Liver (tissue), 9 donors: ENCODE results near the gene NLRP2B. TPM values are rescaled to one million over a fixed set of nuclear protein-coding genes. Genes with fewer than 3 reads are reported as not detected.

ENCODE experiments used
- DNase-seq: peaks from one replicate; pipeline ENCODE4 v3.0.0-alpha.2; 2017; ENCODE audit warnings: low spot score
- H3K27ac ChIP-seq, 2 donors: one replicate each; pipeline ENCODE4 v1.7.0; 2013; ENCODE audit warnings: inconsistent platforms in 2 of 2, low read length in 2 of 2, control low read depth in 1 of 2, low read depth in 1 of 2, mild to moderate bottlenecking in 1 of 2
- H3K27me3 ChIP-seq, 4 donors: one replicate each; pipeline versions ENCODE4 v1.6.1 to v1.7.0; 2013; ENCODE audit warnings: low read length in 3 of 4, inconsistent platforms in 1 of 4, mild to moderate bottlenecking in 1 of 4, moderate library complexity in 1 of 4; ENCODE audit not compliant: control insufficient read depth in 4 of 4, insufficient read depth in 4 of 4
- H3K36me3 ChIP-seq, 4 donors: one replicate each; pipeline versions ENCODE4 v1.6.1 to v1.7.0; 2013; ENCODE audit warnings: low read length in 3 of 4, mild to moderate bottlenecking in 3 of 4, low read depth in 1 of 4, moderate library complexity in 1 of 4; ENCODE audit not compliant: control insufficient read depth in 4 of 4, insufficient read depth in 3 of 4
- H3K4me1 ChIP-seq, 4 donors: one replicate each; pipeline versions ENCODE4 v1.6.1 to v1.7.0; 2013; ENCODE audit warnings: low read length in 3 of 4, mild to moderate bottlenecking in 3 of 4, moderate library complexity in 1 of 4; ENCODE audit not compliant: control insufficient read depth in 4 of 4, insufficient read depth in 4 of 4
- H3K4me3 ChIP-seq, 3 donors: one replicate each; pipeline versions ENCODE4 v1.6.1 to v1.7.0; 2013; ENCODE audit warnings: low read length in 3 of 3, control low read depth in 1 of 3, low read depth in 1 of 3, mild to moderate bottlenecking in 1 of 3
- H3K9ac ChIP-seq, 2 donors: one replicate each; pipeline ENCODE4 v1.7.0; 2013; ENCODE audit warnings: low read length in 2 of 2, mild to moderate bottlenecking in 2 of 2, moderate library complexity in 2 of 2, control low read depth in 1 of 2, low read depth in 1 of 2
- H3K9me3 ChIP-seq, 4 donors: one replicate each; pipeline versions ENCODE4 v1.6.1 to v1.7.0; 2013; ENCODE audit warnings: low read length in 3 of 4; ENCODE audit not compliant: control insufficient read depth in 4 of 4
- CTCF ChIP-seq: fragments of 150-350 bp; IDR thresholded peaks from 2 replicates; pipeline ENCODE4 v1.5.1; 2017; ENCODE audit warnings: improper control_type of control experiment, low read depth, low read length; ENCODE audit not compliant: missing input control
- EGR1 ChIP-seq, 2 donors: IDR thresholded peaks; 2 replicates each; pipeline ENCODE4 v1.6.1; 2016 to 2018; ENCODE audit warnings: antibody characterized with exemption in 2 of 2, low read depth in 2 of 2
- FOXA1 ChIP-seq: IDR thresholded peaks from 2 replicates; pipeline ENCODE4 v1.6.1; 2016; ENCODE audit warnings: antibody characterized with exemption
- FOXA2 ChIP-seq: IDR thresholded peaks from 2 replicates; pipeline ENCODE4 v1.6.1; 2016; ENCODE audit warnings: antibody characterized with exemption
- GABPA ChIP-seq, 2 donors: IDR thresholded peaks in 1 of 2; conservative IDR thresholded peaks in 1 of 2; 2 replicates each; pipeline ENCODE4 v1.6.1; 2016; ENCODE audit warnings: antibody characterized with exemption in 2 of 2, mild to moderate bottlenecking in 1 of 2, moderate library complexity in 1 of 2
- HNF4G ChIP-seq: IDR thresholded peaks from 2 replicates; pipeline ENCODE4 v1.6.1; 2016; ENCODE audit warnings: antibody characterized with exemption
- JUND ChIP-seq, 2 donors: IDR thresholded peaks; 2 replicates each; pipeline ENCODE4 v1.6.1; 2016; ENCODE audit warnings: antibody characterized with exemption in 2 of 2
- MAX ChIP-seq: IDR thresholded peaks from 2 replicates; pipeline ENCODE4 v1.6.1; 2016; ENCODE audit warnings: antibody characterized with exemption
- NR2F2 ChIP-seq: IDR thresholded peaks from 2 replicates; pipeline ENCODE4 v1.6.1; 2016; ENCODE audit warnings: antibody characterized with exemption
- RAD21 ChIP-seq, 2 donors: IDR thresholded peaks; 2 replicates each; pipeline ENCODE4 v1.6.1; 2016; ENCODE audit warnings: antibody characterized with exemption in 2 of 2, mild to moderate bottlenecking in 2 of 2
- REST ChIP-seq: IDR thresholded peaks from 2 replicates; pipeline ENCODE4 v1.6.1; 2016; ENCODE audit warnings: antibody characterized with exemption, mild to moderate bottlenecking
- RXRA ChIP-seq, 2 donors: IDR thresholded peaks; 2 replicates each; pipeline ENCODE4 v1.6.1; 2017 to 2018; ENCODE audit warnings: antibody characterized with exemption in 2 of 2, mild to moderate bottlenecking in 1 of 2
- SP1 ChIP-seq: IDR thresholded peaks from 2 replicates; pipeline ENCODE4 v1.6.1; 2018; ENCODE audit warnings: antibody characterized with exemption, mild to moderate bottlenecking
- YY1 ChIP-seq: IDR thresholded peaks from 2 replicates; pipeline ENCODE4 v1.6.1; 2016; ENCODE audit warnings: antibody characterized with exemption, mild to moderate bottlenecking
- WGBS: extraction: QIAGEN DNeasy Blood & Tissue Kit; methylation state at CpG from one replicate; pipeline ENCODE4 v1.1.7; 2013; 5-methylcytosine and 5-hydroxymethylcytosine counted together
- polyA plus RNA-seq, 2 donors: library from polyadenylated mRNA; stranded (reverse) in 1 of 2; unstranded in 1 of 2; fragments of 200-250 nt in 1 of 2; fragments of >200 nt in 1 of 2; fragmentation: Nextera tagmentation in 1 of 2; extraction: Ambion mirVana in 1 of 2; gene quantifications; one replicate each; pipeline versions ENCODE4 v1.2.1 to v1.2.3, GENCODE V29; 2013 to 2015
- total RNA-seq, 2 donors: library from RNA; depleted of rRNA; stranded (reverse); fragments of >200 nt; gene quantifications; one replicate each; pipeline ENCODE4 v1.2.3, GENCODE V29; 2014
- donor health status: healthy.
- donor health status: healthy.
- donor health status: healthy.
- donor health status: healthy.
- donor health status: healthy.

NLRP2B gene
- total and polyA plus RNA-seq, 4 donors = 0.19 TPM; not detected in 3

GRCh38 chrX:57675320-57675719 lies 4.7 kb downstream of the NLRP2B start:
- 70% methylated on average over 2 of the region's 2 CpGs for WGBS

GRCh38 chrX:57674861-57675260 lies 5.2 kb downstream of the NLRP2B start:
- H3K4me3 ChIP-seq = no peak overlapping the region
- DNase-seq = no peak
- H3K9me3 ChIP-seq = peaks cover 0 to 7% (median 0%) of the 10 kb centered on the region in 4 donors
- TF ChIP-seq CTCF (no peak), HNF4G (no peak), MAX (no peak), GABPA (IDR thresholded peaks at IDR 0.05 in 1 of 2, conservative IDR thresholded peaks at IDR 0.05 in 1 of 2) (no peak), NR2F2 (no peak), JUND (IDR thresholded peaks at IDR 0.05) (no peak), FOXA1 (no peak)
- no peak overlapping the region for H3K27ac ChIP-seq
- H3K27me3 ChIP-seq = no peaks in the 10 kb centered on the region
- no peaks in the 10 kb centered on the region for H3K36me3 ChIP-seq
- H3K9ac ChIP-seq = no peak overlapping the region
- 65% methylated on average over 5 of the region's 5 CpGs for WGBS
- H3K4me1 ChIP-seq = no peaks in the 10 kb centered on the region

More at GRCh38 chrX:57675320-57675719, 4.7 kb downstream of the NLRP2B start:
- H3K4me3 ChIP-seq = no peak overlapping the region
- H3K9ac ChIP-seq = no peak overlapping the region
- no peak overlapping the region for H3K27ac ChIP-seq
- DNase-seq = no peak
- H3K36me3 ChIP-seq = no peaks in the 10 kb centered on the region
- H3K4me1 ChIP-seq = no peaks in the 10 kb centered on the region
- H3K27me3 ChIP-seq = no peaks in the 10 kb centered on the region
- H3K9me3 ChIP-seq = peaks cover 0 to 7% (median 0%) of the 10 kb centered on the region in 4 donors
- TF ChIP-seq YY1 (no peak), SP1 (no peak), RXRA (IDR thresholded peaks at IDR 0.05) (no peak), RAD21 (IDR thresholded peaks at IDR 0.05) (no peak), CTCF (no peak), NR2F2 (no peak)

GRCh38 chrX:57669961-57670360 lies 10.1 kb downstream of the NLRP2B start:
- H3K4me1 ChIP-seq = no peaks in the 10 kb centered on the region
- no peaks in the 10 kb centered on the region for H3K27me3 ChIP-seq

More at GRCh38 chrX:57669961-57670360, 10.1 kb downstream of the NLRP2B start:
- H3K9ac ChIP-seq = no peak overlapping the region
- no peak overlapping the region for H3K27ac ChIP-seq
- peaks cover 0 to 3% (median 0%) of the 10 kb centered on the region in 4 donors for H3K9me3 ChIP-seq
- no peaks in the 10 kb centered on the region for H3K36me3 ChIP-seq
- TF ChIP-seq MAX (no peak), NR2F2 (no peak), FOXA2 (no peak), REST (no peak), JUND (IDR thresholded peaks at IDR 0.05) (no peak), GABPA (IDR thresholded peaks at IDR 0.05 in 1 of 2, conservative IDR thresholded peaks at IDR 0.05 in 1 of 2) (no peak), SP1 (no peak), YY1 (no peak), EGR1 (IDR thresholded peaks at IDR 0.05; ENCODE audit: low read depth in 2 of 2) (no peak)
- 90% methylated on average over 1 of the region's 1 CpG for WGBS
- DNase-seq = no peak
- H3K4me3 ChIP-seq = no peak overlapping the region
